ENCODE data around the gene MSS51.
"Not testable (repeated sequence)": the region's sequence is repeated elsewhere in the genome, so short reads cannot be mapped to it uniquely, and the experiment has no call there.

The MSS51 gene

GRCh38 chr10:73414230-73414945, 19.0 kb downstream of the MSS51 start:
- no peak for DNase-seq (ENCODE audit: low spot score)

GRCh38 chr10:73413528-73414229, 19.7 kb downstream of the MSS51 start, which contains the start of gene ANXA7:
TSS of gene ANXA7 (minus strand) at chr10:73414058. CDS start at chr10:73400856, 13,202 bp downstream.
- peak; percentile 93 for DNase-seq (ENCODE audit: low spot score)

GRCh38 chr10:73413108-73413527, 20.2 kb downstream of the MSS51 start:
- DNase-seq (ENCODE audit: low spot score), result peak; percentile 54

GRCh38 chr10:73410897-73411296, 22.5 kb downstream of the MSS51 start:
- no peak for DNase-seq (ENCODE audit: low spot score)

- no peak for DNase-seq (ENCODE audit: low spot score)
Observed at GRCh38 chr10:73408978-73409521, 24.3 kb downstream of the MSS51 start.

DNA sequence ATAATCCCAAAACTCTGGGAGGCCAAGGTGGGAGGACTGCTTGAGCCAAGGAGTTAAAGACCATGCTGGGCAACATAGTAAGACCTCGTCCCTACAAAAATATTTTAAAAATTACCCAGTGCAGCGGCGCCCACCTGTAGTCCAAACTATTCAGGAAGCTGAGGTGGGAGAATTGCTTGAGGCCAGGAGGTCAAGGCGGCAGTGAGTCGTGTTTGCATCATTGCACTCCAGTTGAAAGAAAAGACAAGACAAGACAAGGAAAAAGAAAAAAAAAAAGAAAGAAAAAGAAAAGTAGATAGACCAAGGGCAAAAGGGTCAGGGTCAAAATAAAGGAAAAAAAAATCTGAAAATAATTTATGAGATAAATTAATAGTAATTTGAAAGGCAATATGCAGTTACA, 25.3 kb downstream of the MSS51 start:
- no peak for DNase-seq (ENCODE audit: low spot score)

GRCh38 chr10:73407495-73407894, 25.9 kb downstream of the MSS51 start:
- DNase-seq (ENCODE audit: low spot score), result no peak

- DNase-seq (ENCODE audit: low spot score), result no peak
Observed at GRCh38 chr10:73406846-73407245, 26.5 kb downstream of the MSS51 start.

- DNase-seq (ENCODE audit: low spot score), result no peak
Observed at GRCh38 chr10:73405556-73405955, 27.8 kb downstream of the MSS51 start.

GRCh38 chr10:73404690-73405089, 28.7 kb downstream of the MSS51 start:
- DNase-seq (ENCODE audit: low spot score), result no peak

GRCh38 chr10:73401636-73402035, 31.7 kb downstream of the MSS51 start:
- no peak for DNase-seq (ENCODE audit: low spot score)

GRCh38 chr10:73399063-73399462, 34.3 kb downstream of the MSS51 start:
- no peak for DNase-seq (ENCODE audit: low spot score)

GRCh38 chr10:73398024-73398423, 35.3 kb downstream of the MSS51 start:
- DNase-seq (ENCODE audit: low spot score), result no peak

- not testable (repeated sequence) for DNase-seq (ENCODE audit: low spot score)
Observed at GRCh38 chr10:73394325-73394724, 39.0 kb downstream of the MSS51 start.

- DNase-seq (ENCODE audit: low spot score), result no peak
Observed at GRCh38 chr10:73388228-73388627, 45.1 kb downstream of the MSS51 start.

DNA sequence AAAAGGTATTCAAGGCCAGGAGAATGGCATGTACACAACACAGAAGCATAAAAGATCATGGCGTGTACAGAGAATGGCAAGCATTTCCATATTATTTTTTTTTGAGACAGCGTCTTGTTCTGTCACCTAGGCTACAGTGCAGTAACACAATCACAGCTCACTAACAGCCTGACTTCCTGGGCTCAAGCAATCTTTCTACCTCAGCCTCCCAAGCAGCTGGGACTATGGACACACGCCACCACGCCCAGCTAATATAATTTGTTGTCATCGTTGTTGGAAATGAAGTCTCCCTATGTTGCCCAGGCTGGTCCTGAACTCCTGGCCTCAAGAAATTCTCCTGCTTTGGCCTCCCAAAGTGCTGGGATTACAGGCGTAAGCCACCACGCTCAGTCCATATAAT, 46.8 kb downstream of the MSS51 start:
- no peak for DNase-seq (ENCODE audit: low spot score)

GRCh38 chr10:73379064-73379748, 54.2 kb downstream of the MSS51 start:
- no peak for DNase-seq (ENCODE audit: low spot score)

GRCh38 chr10:73376679-73377078, 56.7 kb downstream of the MSS51 start:
- no peak for DNase-seq (ENCODE audit: low spot score)

All from activated CD4-positive, alpha-beta T cell treated with anti-CD3 and anti-CD28 coated beads, Interleukin-2, Interleukin-4, amounts not matched to agents 100 ng/mL and 50 ng/mL, durations not matched to agents 16 hours and 8 hours (primary cell).